HL-60 (cell line): ENCODE results near the gene MRPS2.
A peak's percentile ranks its signal among the peaks of the same experiment; 100 is the strongest.
"Not testable (repeated sequence)": the region's sequence is repeated elsewhere in the genome, so short reads cannot be mapped to it uniquely, and the experiment has no call there.

Experiments
- DNase-seq, 2 experiments: peaks; one replicate each; pipeline ENCODE4 v3.0.0-alpha.2; 2010 to 2020; ENCODE audit warnings: low read depth in 1 of 2, low spot score in 1 of 2
- H3K27ac ChIP-seq: fragments of 250-450 bp; sonication (Bioruptor Pico); replicated peaks from 2 replicates; pipeline ENCODE4 v1.5.1; 2020; ENCODE audit warnings: mild to moderate bottlenecking, moderate library complexity
- H3K27me3 ChIP-seq: fragments of 250-450 bp; sonication (Bioruptor Pico); 2 replicates; pipeline ENCODE4 v1.5.1; 2021; ENCODE audit warnings: mild to moderate bottlenecking, moderate library complexity; ENCODE audit not compliant: insufficient read depth, poor library complexity, severe bottlenecking
- H3K4me3 ChIP-seq: replicated peaks from 2 replicates; pipeline ENCODE4 v1.5.1; 2011; ENCODE audit warnings: mild to moderate bottlenecking, control low read depth, low read length; ENCODE audit not compliant: insufficient read depth
- CTCF ChIP-seq: IDR thresholded peaks from one replicate; pipeline ENCODE4 v1.5.1; 2011; ENCODE audit warnings: low read length, control low read depth, inconsistent platforms; ENCODE audit not compliant: insufficient read depth
- GABPA ChIP-seq: IDR thresholded peaks from 2 replicates; pipeline ENCODE4 v1.6.1; 2012; ENCODE audit warnings: low read depth
- POLR2AphosphoS5 ChIP-seq: IDR thresholded peaks from 2 replicates; pipeline ENCODE4 v1.6.1; 2012; ENCODE audit warnings: low read depth
- REST ChIP-seq: IDR thresholded peaks from 2 replicates; pipeline ENCODE4 v1.6.1; 2012; ENCODE audit warnings: low read depth; ENCODE audit not compliant: insufficient replicate concordance
- SPI1 ChIP-seq: IDR thresholded peaks from 2 replicates; pipeline ENCODE4 v1.6.1; 2012; ENCODE audit warnings: low read depth, mild to moderate bottlenecking, borderline replicate concordance
- long read RNA-seq: library from polyadenylated mRNA; unstranded; transcript quantifications from one replicate; pipeline ENCODE4 v2.0.0, GENCODE V29; 2020

MRPS2 gene
- long read RNA-seq, transcript MRPS2-201 (4 exons, 1,510 nt), result major isoform, 427 of 442 reads
- long read RNA-seq, partial matches to known transcripts, result 4 of 442 reads
- long read RNA-seq, other reads (novel, unspliced or antisense), result 5 of 442 reads

GRCh38 chr9:135500525-135501260 lies at the start of gene MRPS2:
Gene MRPS2, plus strand, starts transcription at chr9:135500682. Its CDS starts 29 bp downstream, at chr9:135500711.
- peak; percentile 80 to 82 for DNase-seq
- TF ChIP-seq SPI1 (no peak), CTCF (peak; percentile 72), POLR2AphosphoS5 (peak; percentile 52; the same call in 1 of the 2 replicates), REST (no peak)
- Histone ChIP-seq H3K27me3 (no peaks in the 10 kb centered on the region), H3K4me3 (peak within 1 kb of the TSS; percentile 88), H3K27ac (peak within 1 kb of the TSS; percentile 90)

- H3K27ac ChIP-seq, result no peak overlapping the region
- no peak for DNase-seq
- H3K27me3 ChIP-seq, result no peaks in the 10 kb centered on the region
- TF ChIP-seq SPI1 (no peak), CTCF (no peak), POLR2AphosphoS5 (no peak), GABPA (no peak), REST (no peak)
- no peak overlapping the region for H3K4me3 ChIP-seq
Observed at GRCh38 chr9:135450956-135451355, 49.5 kb upstream of the MRPS2 start.

- not testable (repeated sequence) for H3K4me3 ChIP-seq, H3K27ac ChIP-seq, DNase-seq, H3K27me3 ChIP-seq
Observed at GRCh38 chr9:135451909-135452308, 48.6 kb upstream of the MRPS2 start.

GRCh38 chr9:135454737-135455136 lies 45.7 kb upstream of the MRPS2 start:
- Histone ChIP-seq H3K4me3 (no peak overlapping the region), H3K27me3 (no peaks in the 10 kb centered on the region), H3K27ac (no peak overlapping the region)
- TF ChIP-seq SPI1, result no peak
- no peak for TF ChIP-seq CTCF
- TF ChIP-seq REST, result no peak
- TF ChIP-seq GABPA, result no peak
- TF ChIP-seq POLR2AphosphoS5, result no peak
- no peak for DNase-seq
